K562 (cell line): ENCODE measurements around the gene ZMYND19. TPM values are rescaled to one million over a fixed set of nuclear protein-coding genes. Genes with fewer than 3 reads are reported as not detected.
A peak's percentile ranks its signal among the peaks of the same experiment; 100 is the strongest.

Source experiments
- ATAC-seq: fragments of 200-7000 bp; cut with Tn5 transposase; 3 replicates; pipeline ENCODE4 v1.9.1; 2020; ENCODE audit warnings: moderate library complexity
- BruUV-seq: library from RNA; stranded (reverse); fragments of 400-500 nt; replicated peaks from 2 replicates; lab custom pipeline; 2021; lab: Mats Ljungman, UMichigan
- CTCF ChIA-PET: fragments of 300-600 bp; formaldehyde crosslinking; extraction: SDS; loops from one replicate; lab custom pipeline; 2021; ENCODE audit warnings: low intra/inter-chr PET ratio; lab: Yijun Ruan, JAX
- POLR2A ChIA-PET: fragments of 300-600, 350-650 bp; sonication (Branson Sonifier 250); formaldehyde crosslinking; extraction: SDS; loops from one replicate; lab custom pipeline; 2021; ENCODE audit warnings: antibody characterized with exemption, inconsistent platforms; lab: Yijun Ruan, JAX
- DNase-seq, 4 experiments: peaks; one replicate each; pipeline versions ENCODE4 v3.0.0 to v3.0.0-alpha.2; 2011 to 2018; ENCODE audit warnings: low spot score in 3 of 4, mixed read lengths in 3 of 4; ENCODE audit errors: extremely low read depth in 1 of 4
- FAIRE-seq: peaks from 2 replicates; lab custom pipeline; 2011; peaks lifted over from hg19 to GRCh38; lab: Jason Lieb, UNC
- H2AFZ ChIP-seq: 2 replicates; pipeline ENCODE4 v1.6.0; 2011; ENCODE audit warnings: low read depth, low read length, control low read depth, inconsistent platforms
- H3K27ac ChIP-seq: fragments of 200-600 bp; 3 replicates; pipeline ENCODE4 v1.8.0; 2011; ENCODE audit warnings: low read depth, mild to moderate bottlenecking, control low read depth, inconsistent platforms, low read length, moderate library complexity, mixed read lengths; ENCODE audit errors: extremely low read depth
- H3K27me3 ChIP-seq, 2 experiments: fragments of 300-600 bp in 1 of 2; 2 replicates in 1 of 2; 3 replicates in 1 of 2; pipeline versions ENCODE4 v1.6.0 to v1.8.0; 2011; ENCODE audit warnings: inconsistent platforms in 2 of 2, low read length in 2 of 2, mild to moderate bottlenecking in 1 of 2, mixed read lengths in 1 of 2, moderate library complexity in 1 of 2; ENCODE audit not compliant: control insufficient read depth in 2 of 2, insufficient read depth in 2 of 2
- H3K36me3 ChIP-seq: fragments of 300-600 bp; 3 replicates; pipeline ENCODE4 v1.8.0; 2011; ENCODE audit warnings: mild to moderate bottlenecking, low read length, inconsistent platforms; ENCODE audit not compliant: control insufficient read depth, insufficient read depth
- H3K4me1 ChIP-seq, 2 experiments: fragments of 200-600 bp in 1 of 2; replicated peaks in 1 of 2; 2 replicates in 1 of 2; 3 replicates in 1 of 2; pipeline versions ENCODE4 v1.5.1 to v1.8.0; 2011; ENCODE audit warnings: inconsistent platforms in 2 of 2, low read length in 2 of 2, mild to moderate bottlenecking in 1 of 2, mixed read lengths in 1 of 2, moderate library complexity in 1 of 2; ENCODE audit not compliant: control insufficient read depth in 2 of 2, insufficient read depth in 2 of 2
- H3K4me2 ChIP-seq: 2 replicates; pipeline ENCODE4 v1.6.1; 2011; ENCODE audit warnings: low read length, control low read depth, inconsistent platforms, mixed read lengths; ENCODE audit not compliant: insufficient read depth
- H3K4me3 ChIP-seq: fragments of 200-600 bp; sonication (generic), shearing (Covaris generic); 2 replicates; pipeline ENCODE4 v1.5.1; 2016; ENCODE audit warnings: control low read depth, inconsistent platforms
- H3K79me2 ChIP-seq: fragments of 200-600 bp; 3 replicates; pipeline ENCODE4 v1.8.0; 2011; ENCODE audit warnings: low read length, inconsistent platforms; ENCODE audit not compliant: control insufficient read depth, insufficient read depth
- H3K9ac ChIP-seq, 2 experiments: 2 replicates each; pipeline versions ENCODE4 v1.6.0 to v1.6.1; 2011; ENCODE audit warnings: low read depth in 2 of 2, low read length in 2 of 2, control low read depth in 1 of 2, inconsistent platforms in 1 of 2, mild to moderate bottlenecking in 1 of 2, mixed read lengths in 1 of 2; ENCODE audit not compliant: insufficient read depth in 1 of 2
- H3K9me1 ChIP-seq: one replicate; pipeline ENCODE4 v1.6.0; 2011; ENCODE audit warnings: inconsistent platforms, mild to moderate bottlenecking, low read length, moderate library complexity; ENCODE audit not compliant: control insufficient read depth, insufficient read depth
- H3K9me3 ChIP-seq: replicated peaks from 2 replicates; pipeline ENCODE4 v1.5.1; 2011; ENCODE audit warnings: low read depth, low read length, inconsistent platforms; ENCODE audit not compliant: control insufficient read depth, insufficient read depth
- H4K20me1 ChIP-seq: replicated peaks from 2 replicates; pipeline ENCODE4 v1.6.1; 2011; ENCODE audit warnings: low read length, inconsistent platforms, mixed read lengths; ENCODE audit not compliant: control insufficient read depth, insufficient read depth
- NFIX ChIP-seq: fragments of 250-450 bp; sonication (Bioruptor Pico); IDR thresholded peaks from 2 replicates; pipeline ENCODE4 v1.4.0; 2020; ENCODE audit warnings: low read depth, mild to moderate bottlenecking, moderate library complexity
- TAF9B ChIP-seq: fragments of 450-650 bp; IDR thresholded peaks from 2 replicates; pipeline ENCODE4 v1.6.1; 2018; ENCODE audit warnings: mild to moderate bottlenecking; ENCODE audit not compliant: partially characterized antibody
- ZFP1 ChIP-seq: fragments of 450-650 bp; formaldehyde crosslinking; IDR thresholded peaks from 2 replicates; pipeline ENCODE4 v1.4.0; 2020; ENCODE audit warnings: mild to moderate bottlenecking, mixed read lengths
- ZNF121 ChIP-seq: sonication (generic); formaldehyde crosslinking; conservative IDR thresholded peaks from 2 replicates; pipeline ENCODE4 v1.8.0; 2022; ENCODE audit warnings: missing genetic modification reagents
- ZNF764 ChIP-seq: fragments of 250-450 bp; sonication (Bioruptor Pico); IDR thresholded peaks from 2 replicates; pipeline ENCODE4 v1.4.0; 2020; ENCODE audit warnings: low read depth, mild to moderate bottlenecking, moderate library complexity
- WGBS: fragments of 100-300 bp; shearing (Covaris generic); methylation state at CpG from one replicate; pipeline ENCODE4 v1.1.6; 2016; ENCODE audit warnings: low coverage, mixed read lengths; ENCODE audit not compliant: insufficient coverage; ENCODE audit errors: missing lambda C conversion rate; 5-methylcytosine and 5-hydroxymethylcytosine counted together
- in situ Hi-C: fragments of 300-500 bp; cut with MboI; formaldehyde crosslinking; loops from 4 replicates; pipeline ENCODE4 v1.15.0; 2018; ENCODE audit warnings: inconsistent platforms, mixed read lengths
- intact Hi-C: fragments of 100-400 bp; cut with micrococcal nuclease; formaldehyde crosslinking; loops from 2 replicates; pipeline ENCODE4 v1.14.2; 2022
- polyA plus RNA-seq, 8 experiments: library from polyadenylated mRNA; depleted of rRNA in 4 of 8; stranded (reverse) in 5 of 8; unstranded in 3 of 8; fragments of >200 nt; fragmentation: Nextera tagmentation in 2 of 8; fragmentation: Illumina TruSeq in 1 of 8; extraction: Ambion mirVana in 2 of 8; extraction: Trizol in 1 of 8; gene quantifications; 2 replicates each; pipeline versions ENCODE4 v1.2.1 to v1.2.3, GENCODE V29; 2011 to 2014; ENCODE audit warnings: inconsistent platforms in 1 of 8, missing spikeins in 1 of 8
- total RNA-seq, 7 experiments: library from RNA; depleted of rRNA in 6 of 7; stranded (reverse); fragments of >200 nt in 6 of 7; fragmentation: Illumina TruSeq in 2 of 7; extraction: Trizol in 2 of 7; gene quantifications; 2 replicates each; pipeline versions ENCODE4 v1.2.1 to v1.2.3, GENCODE V29; 2011 to 2021; ENCODE audit warnings: low replicate concordance in 1 of 7

Gene ZMYND19
- total and polyA plus RNA-seq, 9 of the 15 experiments (the other 6 are each of a cell fraction or from before 2014, with no cell fraction given) = 1.0 to 86.7 (median 44.0) TPM

GRCh38 chr9:137555179-137555578, 35.1 kb downstream of the ZMYND19 start:
- DNase-seq = no peak
- in situ Hi-C loops = no loop called here
- CTCF ChIA-PET = no interaction called here
- H3K79me2 ChIP-seq = peaks cover 18% of the 10 kb centered on the region
- POLR2A ChIA-PET = interaction anchor here (1.0 kb wide), 1 partner anchor 13 kb away, joined by 4 read pairs; no protein-coding TSS in a partner anchor
- H3K27ac ChIP-seq = no peak overlapping the region
- H3K9me3 ChIP-seq = no peaks in the 10 kb centered on the region
- H3K9ac ChIP-seq = peak overlapping the region in 1 of 2 experiments; percentile 60; a peak in 1 of 4 replicates
- H3K4me3 ChIP-seq = no peak overlapping the region
- H3K36me3 ChIP-seq = peaks cover 68% of the 10 kb centered on the region
- BruUV-seq = no TSS peak
- no peak for ATAC-seq
- H3K27me3 ChIP-seq = no peaks in the 10 kb centered on the region
- WGBS = 92% methylated on average over 10 of the region's 10 CpGs
- H2AFZ ChIP-seq = no peak overlapping the region
- peaks cover 5% of the 10 kb centered on the region; the same call in 1 of the 2 replicates for H4K20me1 ChIP-seq
- TF ChIP-seq NFIX (CRISPR knock-in tag) = no peak
- no peak for TF ChIP-seq TAF9B
- TF ChIP-seq ZNF764 (CRISPR knock-in tag) = no peak
- TF ChIP-seq, all 486 proteins: peak for 0
- Histone ChIP-seq H3K9me1 (no peaks in the 10 kb centered on the region), H3K4me1 (peaks cover 2 to 22% of the 10 kb centered on the region in 2 experiments; a peak in 4 of 5 replicates), H3K4me2 (no peak overlapping the region)
- intact Hi-C loops = loop anchor here (10.0 kb wide), 1 partner anchor 120 kb away; no protein-coding TSS in a partner anchor
- no peak for FAIRE-seq

- H3K36me3 ChIP-seq = peaks cover 62% of the 10 kb centered on the region
- intact Hi-C loops (loop anchor here (10.0 kb wide), 1 partner anchor 120 kb away; no protein-coding TSS in a partner anchor), in situ Hi-C loops (no loop called here)
- no peak overlapping the region for H2AFZ ChIP-seq
- H3K9me1 ChIP-seq = no peaks in the 10 kb centered on the region
- POLR2A ChIA-PET = interaction anchor here (1.0 kb wide), 1 partner anchor 12 kb away, joined by 4 read pairs; no protein-coding TSS in a partner anchor
- peak overlapping the region; percentile 19; the same call in 1 of the 3 replicates for H3K27ac ChIP-seq
- no peak overlapping the region for H3K4me2 ChIP-seq
- peak; percentile 47 for TF ChIP-seq ZNF121 (CRISPR knock-in tag)
- no peak for TF ChIP-seq ZFP1 (CRISPR knock-in tag)
- TF ChIP-seq, all 486 proteins: peak for 1
- Histone ChIP-seq H3K79me2 (peaks cover 18% of the 10 kb centered on the region), H3K27me3 (no peaks in the 10 kb centered on the region), H4K20me1 (peaks cover 5% of the 10 kb centered on the region; the same call in 1 of the 2 replicates), H3K4me3 (no peak overlapping the region), H3K9me3 (no peaks in the 10 kb centered on the region), H3K4me1 (peaks cover 2 to 29% of the 10 kb centered on the region in 2 experiments; a peak in 4 of 5 replicates), H3K9ac (no peak overlapping the region)
- no peak for FAIRE-seq
- CTCF ChIA-PET = interaction anchor here (1.0 kb wide), 1 partner anchor 28 kb away, joined by 3 read pairs; no protein-coding TSS in a partner anchor
- ATAC-seq = no peak
- 70% methylated on average over 1 of the region's 1 CpG for WGBS
- BruUV-seq = no TSS peak
- DNase-seq = no peak
These were observed 36.0 kb downstream of the ZMYND19 start for GRCh38 chr9:137554349-137554748.
